ENCODE results near the gene SMC1B.
"Not testable (repeated sequence)": the region's sequence is repeated elsewhere in the genome, so short reads cannot be mapped to it uniquely, and the experiment has no call there.

The SMC1B gene, protein sequence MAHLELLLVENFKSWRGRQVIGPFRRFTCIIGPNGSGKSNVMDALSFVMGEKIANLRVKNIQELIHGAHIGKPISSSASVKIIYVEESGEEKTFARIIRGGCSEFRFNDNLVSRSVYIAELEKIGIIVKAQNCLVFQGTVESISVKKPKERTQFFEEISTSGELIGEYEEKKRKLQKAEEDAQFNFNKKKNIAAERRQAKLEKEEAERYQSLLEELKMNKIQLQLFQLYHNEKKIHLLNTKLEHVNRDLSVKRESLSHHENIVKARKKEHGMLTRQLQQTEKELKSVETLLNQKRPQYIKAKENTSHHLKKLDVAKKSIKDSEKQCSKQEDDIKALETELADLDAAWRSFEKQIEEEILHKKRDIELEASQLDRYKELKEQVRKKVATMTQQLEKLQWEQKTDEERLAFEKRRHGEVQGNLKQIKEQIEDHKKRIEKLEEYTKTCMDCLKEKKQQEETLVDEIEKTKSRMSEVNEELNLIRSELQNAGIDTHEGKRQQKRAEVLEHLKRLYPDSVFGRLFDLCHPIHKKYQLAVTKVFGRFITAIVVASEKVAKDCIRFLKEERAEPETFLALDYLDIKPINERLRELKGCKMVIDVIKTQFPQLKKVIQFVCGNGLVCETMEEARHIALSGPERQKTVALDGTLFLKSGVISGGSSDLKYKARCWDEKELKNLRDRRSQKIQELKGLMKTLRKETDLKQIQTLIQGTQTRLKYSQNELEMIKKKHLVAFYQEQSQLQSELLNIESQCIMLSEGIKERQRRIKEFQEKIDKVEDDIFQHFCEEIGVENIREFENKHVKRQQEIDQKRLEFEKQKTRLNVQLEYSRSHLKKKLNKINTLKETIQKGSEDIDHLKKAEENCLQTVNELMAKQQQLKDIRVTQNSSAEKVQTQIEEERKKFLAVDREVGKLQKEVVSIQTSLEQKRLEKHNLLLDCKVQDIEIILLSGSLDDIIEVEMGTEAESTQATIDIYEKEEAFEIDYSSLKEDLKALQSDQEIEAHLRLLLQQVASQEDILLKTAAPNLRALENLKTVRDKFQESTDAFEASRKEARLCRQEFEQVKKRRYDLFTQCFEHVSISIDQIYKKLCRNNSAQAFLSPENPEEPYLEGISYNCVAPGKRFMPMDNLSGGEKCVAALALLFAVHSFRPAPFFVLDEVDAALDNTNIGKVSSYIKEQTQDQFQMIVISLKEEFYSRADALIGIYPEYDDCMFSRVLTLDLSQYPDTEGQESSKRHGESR

DNA sequence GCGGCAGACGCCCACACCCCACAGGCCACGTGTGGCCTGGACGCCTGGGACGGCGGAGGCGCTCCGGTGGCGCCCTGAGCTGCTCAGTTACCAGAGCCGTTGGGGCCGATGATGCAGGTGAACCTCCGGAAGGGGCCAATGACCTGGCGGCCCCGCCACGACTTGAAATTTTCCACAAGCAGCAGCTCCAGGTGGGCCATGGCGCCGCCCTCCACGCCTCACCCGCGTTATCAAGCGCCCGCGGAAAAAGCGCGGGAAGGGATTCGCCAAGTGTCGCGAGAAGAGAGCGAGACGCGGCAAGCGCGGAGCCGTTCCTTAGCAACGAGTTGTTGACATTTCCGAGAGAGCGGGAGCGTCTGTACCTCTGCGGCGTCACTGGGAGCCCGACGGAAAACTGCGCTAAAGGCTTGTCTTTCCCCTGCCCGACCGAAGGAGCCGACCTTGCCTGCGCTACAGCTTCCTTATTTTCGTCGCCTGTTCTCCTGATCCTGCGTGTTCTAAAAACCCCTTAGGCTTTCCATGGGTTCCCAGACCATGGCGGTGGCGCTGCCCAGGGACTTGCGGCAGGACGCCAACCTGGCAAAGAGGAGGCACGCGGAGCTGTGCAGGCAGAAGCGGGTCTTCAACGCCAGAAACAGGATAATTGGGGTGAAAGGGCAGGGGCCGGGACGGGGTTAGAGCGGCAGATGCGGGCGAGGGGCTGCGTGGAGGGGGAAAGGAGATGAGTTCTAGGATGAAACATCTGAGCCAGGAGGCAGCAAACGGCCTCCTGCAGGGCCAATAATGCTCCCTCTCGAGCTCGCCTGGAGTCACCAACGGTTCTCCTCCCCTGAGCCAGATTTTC, at the start of gene SMC1B, which contains the start of gene RIBC2:
SMC1B (minus strand) TSS at position 232 of the 844 bp plus-strand sequence; CDS start at position 200, 32 bp downstream.
RIBC2 (plus strand) TSS at position 326 of the 844 bp plus-strand sequence; CDS start at position 520, 194 bp downstream.
- peak; percentile 82 to 91 (median 88) for DNase-seq

DNA sequence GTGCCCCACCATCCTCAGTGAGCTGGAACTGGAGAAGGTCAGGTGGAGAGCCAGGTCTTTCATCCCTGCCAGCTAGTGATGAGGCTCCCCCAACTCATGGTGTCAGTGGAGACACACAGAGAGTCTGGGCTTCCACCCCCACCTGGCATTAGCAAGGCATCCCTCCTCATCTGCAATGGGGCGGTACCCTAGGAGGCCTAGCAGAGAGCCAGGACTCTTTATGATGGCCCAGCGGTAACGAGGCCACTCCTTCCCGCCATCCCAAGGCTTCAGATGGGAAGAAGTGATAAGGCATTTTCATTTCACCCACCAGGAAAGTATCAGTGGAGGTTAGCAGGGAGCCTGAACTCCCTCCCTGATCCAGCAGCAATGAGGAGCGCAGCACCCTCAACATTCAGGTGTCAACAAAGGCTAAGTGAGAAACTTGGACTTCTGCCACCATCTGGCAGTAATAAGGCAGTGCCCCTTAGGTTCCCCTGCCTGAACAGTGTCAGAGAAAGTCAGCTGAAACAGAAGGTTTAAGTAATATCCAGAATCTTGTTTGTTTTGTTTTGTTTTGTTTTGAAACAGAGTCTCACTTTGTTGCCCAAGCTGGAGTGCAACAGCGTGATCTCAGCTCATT, 48.7 kb upstream of the SMC1B start:
- DNase-seq, result peak in 1 of 3 experiments; percentile 1

DNA sequence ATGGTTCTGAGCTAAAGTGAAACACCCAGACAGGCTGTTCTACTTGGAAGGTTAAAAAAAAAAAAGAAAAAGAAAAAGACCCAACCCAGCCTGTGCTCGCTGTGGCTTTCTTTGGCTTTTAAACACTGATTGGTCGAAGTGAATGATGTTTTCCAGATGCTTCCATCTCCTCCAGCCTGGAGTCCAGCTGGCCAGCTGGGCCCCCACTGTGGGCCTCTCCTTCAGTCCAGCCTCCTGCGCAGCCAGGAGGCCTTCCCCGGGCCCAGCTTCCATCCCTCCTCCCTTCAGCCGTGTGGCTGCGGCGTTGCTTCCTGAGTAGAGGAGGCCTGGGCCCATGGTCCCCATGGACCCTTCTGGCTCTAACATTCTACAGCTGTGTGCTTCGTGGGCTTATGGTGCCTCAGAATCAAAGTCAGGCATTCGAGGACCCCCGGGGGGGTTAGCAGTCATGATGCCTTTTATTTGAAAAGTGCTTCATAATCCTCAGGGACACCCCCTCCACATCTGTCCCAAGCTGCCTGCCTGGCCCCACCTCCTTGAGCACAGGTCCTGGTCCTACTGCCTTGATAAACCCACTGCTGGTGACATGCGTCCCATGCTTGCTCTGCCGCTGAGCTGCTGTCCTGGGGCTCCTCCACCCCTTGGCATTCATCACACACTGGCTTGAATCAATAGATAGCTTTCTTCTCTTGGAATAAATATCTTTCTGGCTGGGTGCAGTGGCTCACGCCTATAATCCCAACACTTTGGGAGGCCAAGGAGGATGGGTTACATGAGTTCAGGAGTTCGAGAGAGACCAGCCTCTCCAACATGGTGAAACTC, 47.1 kb upstream of the SMC1B start:
- no peak for DNase-seq

DNA sequence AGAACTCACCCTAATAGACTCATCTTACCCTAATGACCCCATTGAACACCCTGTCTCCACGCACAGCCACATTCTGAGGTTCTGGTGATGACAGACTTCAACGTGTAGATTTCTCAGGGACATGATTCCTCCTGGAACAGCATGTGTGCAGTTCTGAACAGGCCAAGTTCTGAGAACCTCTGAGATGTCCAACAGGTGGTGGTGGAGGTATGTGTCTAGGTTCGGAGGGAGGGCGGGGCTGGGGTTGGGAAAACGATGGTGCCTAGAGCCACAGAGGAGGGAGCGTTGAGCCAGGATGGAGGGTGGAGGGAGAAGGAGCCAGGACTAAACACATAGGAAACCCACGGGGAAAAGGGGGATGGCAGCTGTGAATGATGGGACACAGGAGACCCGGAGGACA, 45.8 kb upstream of the SMC1B start:
- no peak for DNase-seq

DNA sequence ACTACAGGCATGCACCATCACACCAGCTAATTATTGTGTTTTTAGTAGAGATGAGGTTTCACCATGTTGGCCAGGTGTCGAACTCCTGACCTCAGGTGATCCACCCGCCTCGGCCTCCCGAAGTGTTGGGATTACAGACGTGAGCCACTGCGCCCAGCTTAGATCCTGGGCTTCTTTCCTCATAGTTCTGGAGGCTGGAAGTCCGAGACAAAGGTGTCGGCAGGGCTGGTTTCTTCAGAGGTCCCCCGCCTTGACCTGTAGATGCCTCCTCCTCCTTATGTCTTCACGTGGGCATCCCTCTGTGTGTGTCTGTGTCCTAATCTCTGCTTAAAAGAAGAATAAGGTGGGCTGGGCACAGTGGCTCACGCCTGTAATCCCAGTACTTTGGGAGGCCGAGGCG, 45.1 kb upstream of the SMC1B start:
- no peak for DNase-seq

DNA sequence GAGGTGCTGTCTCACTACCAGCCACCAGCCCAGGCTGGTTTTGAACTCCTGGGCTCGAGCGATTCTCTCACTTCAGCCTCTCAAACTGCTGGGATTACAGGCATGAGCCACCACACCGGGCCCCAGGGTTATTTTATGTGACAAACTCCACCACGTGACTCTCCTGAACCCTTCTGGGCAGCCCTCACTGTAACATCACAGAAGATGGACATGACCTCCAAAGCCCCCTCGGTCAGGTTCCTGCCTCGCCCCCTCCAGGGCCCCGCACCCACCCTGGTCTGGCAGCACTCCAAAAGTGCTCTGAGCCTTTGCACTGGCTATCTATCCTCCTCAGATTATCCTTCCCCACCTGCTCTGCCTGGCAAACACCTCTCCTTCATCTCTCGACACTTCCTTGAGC, 43.4 kb upstream of the SMC1B start:
- no peak for DNase-seq

DNA sequence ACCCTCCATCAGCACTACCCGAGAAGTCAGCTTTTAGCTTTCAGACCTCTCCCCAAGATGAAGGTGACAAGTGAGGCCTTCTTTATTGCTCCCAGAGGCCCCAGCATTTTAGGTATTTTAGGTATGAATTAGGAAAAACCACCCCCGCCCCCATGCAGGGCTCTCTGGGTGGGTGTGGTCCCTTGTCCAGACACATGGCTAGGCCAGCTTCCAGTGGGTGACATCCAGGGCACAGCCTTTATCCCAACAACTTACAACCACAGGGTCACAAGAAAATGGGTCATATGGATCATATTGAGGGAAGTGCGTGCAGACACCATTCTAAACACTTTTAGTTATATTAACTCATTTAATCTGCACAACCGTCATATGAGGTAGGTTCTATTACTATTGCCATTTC, 42.2 kb upstream of the SMC1B start:
- DNase-seq, result no peak

DNA sequence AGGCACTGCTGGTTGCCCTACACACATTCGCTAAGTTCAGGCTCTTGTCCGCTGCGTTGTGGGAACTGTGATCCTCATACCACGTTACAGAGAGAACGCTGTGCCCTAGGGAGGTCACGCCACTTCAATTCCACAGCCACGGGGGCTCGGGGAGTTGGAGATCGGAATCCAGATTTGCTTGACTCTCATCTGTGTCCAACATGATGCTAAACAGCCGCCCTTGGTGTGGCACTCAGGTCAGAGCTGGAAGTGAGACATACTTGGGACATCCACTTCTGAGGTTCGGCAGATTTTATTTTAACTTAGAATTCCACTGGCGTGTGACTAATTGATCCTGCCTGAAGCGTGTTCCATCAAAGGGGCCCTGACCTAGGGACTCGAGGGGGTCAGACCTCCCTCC, 41.8 kb upstream of the SMC1B start:
- no peak for DNase-seq

DNA sequence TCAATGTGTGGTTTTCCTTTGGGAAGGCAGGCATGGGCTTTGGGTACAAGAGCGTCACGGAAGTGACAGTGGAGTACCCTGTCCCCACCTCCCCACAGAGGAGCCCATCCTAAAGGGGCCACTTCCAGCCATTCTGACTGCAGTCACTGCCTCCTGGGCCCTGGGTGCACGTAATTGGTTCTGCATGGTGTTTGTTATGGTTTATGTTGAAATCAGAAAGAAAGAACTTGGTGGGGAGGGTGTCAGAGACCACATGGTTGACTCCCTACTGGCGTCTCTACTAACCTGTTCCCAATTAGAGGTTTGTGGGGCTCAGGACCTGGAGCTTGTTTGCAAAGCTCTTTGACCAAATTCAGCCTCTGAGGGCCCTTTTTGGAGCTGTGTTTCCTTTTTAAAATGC, 40.9 kb upstream of the SMC1B start:
- no peak for DNase-seq

DNA sequence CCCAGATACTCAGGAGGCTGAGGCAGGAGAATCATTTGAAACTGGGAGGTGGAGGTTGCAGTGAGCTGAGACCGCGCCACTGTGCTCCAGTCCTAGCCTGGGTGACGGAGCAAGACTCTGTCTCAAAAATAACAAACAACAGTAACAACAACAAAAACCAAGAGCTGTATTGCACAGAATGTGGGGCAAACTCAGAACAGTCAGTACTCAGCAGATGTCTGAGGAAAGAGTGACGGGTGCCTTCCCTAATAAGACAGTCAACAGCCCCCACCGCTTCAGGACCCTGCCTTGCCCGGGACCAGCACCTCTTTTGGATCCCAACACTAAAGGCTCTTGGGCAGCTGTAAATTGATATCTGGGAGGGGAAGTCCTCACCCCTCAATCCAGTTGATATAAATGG, 40.4 kb upstream of the SMC1B start:
- DNase-seq, result no peak

DNA sequence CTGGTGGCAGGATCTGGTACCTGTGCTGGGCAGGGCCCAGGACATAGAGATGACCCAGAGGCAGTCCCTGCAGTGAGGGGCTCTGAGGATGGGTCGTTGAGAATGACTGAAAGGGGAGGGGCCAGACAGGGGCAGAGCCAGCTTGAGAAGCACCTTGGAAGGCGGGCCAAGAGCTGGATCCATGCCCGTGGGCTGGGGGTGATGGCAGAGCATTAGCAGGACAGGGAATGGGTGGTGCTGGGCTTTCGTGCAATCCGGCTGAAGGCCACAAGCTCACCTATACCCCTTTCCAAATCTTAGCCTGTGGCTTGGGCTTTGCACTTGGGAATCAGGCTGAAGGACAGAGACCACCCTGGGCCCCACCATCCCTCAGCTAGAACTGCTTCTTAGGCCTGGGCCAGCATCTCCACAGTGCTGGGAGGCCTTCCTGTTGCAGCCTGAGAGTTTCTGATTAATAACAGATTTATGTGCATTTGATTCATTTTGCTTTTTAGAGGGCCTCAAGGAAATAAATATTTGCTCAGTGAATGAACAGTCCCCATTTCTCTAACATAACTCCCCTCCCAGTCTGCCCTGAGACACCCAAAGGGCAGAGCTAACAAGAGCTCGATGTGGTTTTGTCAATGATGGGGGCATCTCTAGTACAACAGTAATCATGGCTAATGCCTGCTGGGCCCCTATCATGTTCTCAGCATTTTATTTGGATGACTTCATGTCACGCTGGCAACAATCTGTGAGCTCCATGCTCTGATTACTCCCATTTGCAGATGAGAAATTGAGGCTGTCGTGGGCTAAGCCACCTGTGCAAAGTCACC, 39.4 kb upstream of the SMC1B start:
- DNase-seq, result peak in 1 of 3 experiments; percentile 1

DNA sequence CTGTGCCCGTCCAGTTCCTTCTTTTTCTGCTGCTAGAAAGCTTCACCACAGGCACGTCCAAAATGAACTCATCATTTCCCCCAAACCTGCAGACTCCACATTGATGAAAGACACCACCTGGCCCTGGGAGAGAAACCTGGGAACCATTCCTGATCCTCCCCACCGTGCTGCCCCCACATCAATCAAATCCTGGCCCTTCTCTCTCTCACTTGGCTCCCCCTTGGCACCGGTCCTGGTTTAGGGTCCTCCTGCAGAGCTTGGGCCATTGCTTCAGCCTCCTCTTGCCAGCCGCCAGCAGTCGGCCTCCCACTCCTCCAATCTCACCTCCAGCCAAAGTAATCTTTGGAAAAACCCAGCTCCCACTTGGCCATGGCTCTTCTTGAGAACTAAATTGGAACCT, 38.6 kb upstream of the SMC1B start:
- DNase-seq, result no peak

DNA sequence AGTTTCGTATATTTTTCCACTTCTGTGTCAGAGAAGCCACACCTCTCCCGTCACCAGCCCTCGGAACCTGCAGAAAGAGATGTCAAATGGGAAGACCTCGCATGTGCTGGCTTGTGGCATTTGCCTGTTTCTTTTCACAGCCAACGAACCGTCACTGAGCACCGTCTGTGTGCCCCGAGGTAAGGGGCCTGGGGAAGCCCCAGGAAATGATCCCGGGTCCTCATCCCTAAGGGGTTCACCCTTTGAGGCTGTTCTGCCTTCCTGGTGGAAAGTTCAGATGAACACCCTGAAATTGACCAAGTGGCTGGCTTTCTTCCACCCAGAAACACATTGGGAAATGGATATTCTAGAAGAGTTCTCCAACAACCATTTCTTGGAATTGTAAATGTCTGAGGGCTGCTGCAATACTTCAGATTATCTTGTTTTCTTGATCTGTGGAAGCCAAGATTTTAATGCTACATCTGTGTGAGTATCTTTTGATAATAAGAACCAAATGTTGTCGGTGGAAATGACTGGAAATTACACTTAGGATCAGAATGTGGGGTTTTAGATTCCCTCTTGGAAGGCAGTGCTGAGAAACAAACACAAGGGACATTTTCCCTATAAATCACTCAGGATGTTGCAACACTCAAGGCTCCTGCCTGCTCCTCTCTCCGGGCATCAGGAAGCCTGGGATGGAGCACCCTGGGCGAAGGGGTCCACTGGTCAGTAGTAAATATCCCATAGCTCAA, 37.7 kb upstream of the SMC1B start:
- no peak for DNase-seq

DNA sequence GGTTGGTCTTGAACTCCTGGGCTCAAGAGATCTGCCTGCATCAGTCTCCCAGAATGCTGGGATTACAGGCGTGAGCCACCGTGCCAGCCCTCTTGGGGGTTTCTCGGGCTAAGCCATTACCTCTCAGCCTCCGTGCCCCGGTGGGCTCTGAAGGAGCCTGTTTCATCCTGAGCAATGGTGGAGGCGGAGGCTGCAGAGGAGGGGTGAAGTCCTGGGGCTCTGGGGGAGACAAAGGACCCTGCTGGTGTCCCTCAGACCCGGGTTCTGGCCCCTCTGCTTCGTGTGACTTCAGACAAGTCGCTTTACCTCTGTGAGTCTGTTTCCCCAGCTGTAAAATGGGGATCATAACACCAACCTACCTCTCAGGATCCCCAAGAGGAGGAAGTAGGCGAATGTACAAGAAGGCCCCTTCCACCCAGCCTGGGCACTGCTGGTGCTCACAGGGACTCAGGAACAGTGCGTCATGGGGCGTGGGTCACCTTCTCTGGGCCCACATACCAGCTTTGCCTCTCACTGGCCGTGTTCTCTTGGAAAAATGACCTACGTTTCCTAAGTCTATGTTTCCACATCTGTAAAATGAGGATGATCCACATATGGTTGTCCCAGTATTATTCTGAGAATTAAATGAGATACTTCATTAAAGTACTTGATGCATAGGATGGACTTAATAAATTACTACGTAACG, 36.8 kb upstream of the SMC1B start:
- no peak for DNase-seq

DNA sequence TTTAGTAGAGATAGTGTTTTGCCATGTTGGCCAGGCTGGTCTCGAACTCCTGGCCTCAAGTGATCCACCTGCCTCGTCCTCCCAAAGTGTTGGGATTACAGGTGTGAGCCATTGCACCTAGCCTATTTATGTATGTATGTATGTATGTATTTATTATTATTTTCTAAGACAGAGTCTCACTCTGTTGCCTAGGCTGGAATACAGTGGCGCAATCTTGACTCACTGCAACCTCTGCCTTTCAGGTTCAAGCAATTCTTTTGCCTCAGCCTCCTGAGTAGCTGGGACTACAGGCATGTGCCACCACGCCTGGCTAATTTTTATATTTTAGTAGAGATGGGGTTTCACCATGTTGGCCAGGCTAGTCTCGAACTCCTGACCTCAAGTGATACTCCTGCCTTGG, 36.0 kb upstream of the SMC1B start:
- not testable (repeated sequence) for DNase-seq

DNA sequence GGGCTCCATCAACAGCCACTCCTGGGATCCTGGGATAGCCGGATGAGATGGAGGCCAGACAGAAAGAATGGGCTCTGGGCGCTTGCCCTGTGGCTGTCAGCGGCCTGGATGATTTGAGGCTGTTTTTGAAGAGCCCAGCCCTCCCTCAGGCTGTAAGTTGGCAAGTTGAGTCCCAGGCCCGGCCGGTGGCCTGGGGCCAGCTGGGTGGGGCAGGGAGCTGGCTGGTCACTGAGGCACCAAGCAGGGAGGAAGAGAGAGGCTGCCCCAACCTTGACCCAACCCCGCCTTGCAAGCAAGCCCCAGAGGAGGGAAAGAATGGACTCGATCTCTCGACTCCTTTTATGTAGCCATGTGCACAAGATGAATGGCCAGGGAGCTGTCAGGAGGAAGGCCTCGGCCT, 35.0 kb upstream of the SMC1B start:
- DNase-seq, result no peak

DNA sequence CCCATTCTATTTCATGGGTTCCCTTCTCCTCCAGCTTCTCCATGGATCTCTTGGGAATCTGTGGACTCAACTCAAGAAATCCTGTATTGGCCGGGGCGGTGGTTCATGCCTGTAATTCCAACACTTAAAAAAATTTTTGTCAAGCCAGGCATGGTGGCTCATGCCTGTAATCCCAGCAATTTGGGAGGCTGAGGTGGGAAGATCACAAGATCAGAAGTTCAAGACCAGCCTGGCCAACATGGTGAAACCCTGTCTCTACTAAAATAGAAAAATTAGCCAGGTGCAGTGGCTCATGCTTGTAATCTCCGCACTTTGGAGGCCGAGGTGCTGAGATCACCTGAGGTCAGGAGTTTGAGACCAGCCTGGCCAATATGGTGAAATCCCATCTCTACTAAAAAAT, 34.2 kb upstream of the SMC1B start:
- not testable (repeated sequence) for DNase-seq

DNA sequence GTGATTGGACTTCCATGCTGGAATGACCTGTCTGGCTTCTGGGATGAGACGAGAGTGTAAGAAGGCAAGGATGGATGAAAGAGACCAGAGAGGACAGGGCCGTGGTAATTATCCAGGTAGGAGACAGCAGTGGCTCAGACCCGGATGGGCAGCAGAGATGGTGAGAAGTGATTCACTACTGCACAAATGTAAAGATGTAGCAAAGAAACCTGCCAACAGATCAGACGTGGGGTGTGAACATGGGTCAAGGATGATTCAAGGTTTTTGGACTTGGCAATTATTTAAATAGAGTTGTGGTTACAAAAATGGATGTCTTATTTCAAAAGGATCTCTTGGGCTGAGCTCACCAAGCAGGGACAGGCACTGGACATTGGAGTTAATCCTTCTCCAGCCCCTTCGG, 32.8 kb upstream of the SMC1B start:
- DNase-seq, result no peak
